Astrocyte of the cerebellum (primary cell): ENCODE measurements around the gene CCDC82.
A peak's percentile ranks its signal among the peaks of the same experiment; 100 is the strongest.

Experiments used
- DNase-seq: peaks from one replicate; pipeline ENCODE4 v3.0.0-alpha.2; 2011; ENCODE audit warnings: low read depth
- H3K4me3 ChIP-seq: 2 replicates; pipeline ENCODE4 v1.5.1; 2011; ENCODE audit warnings: mild to moderate bottlenecking, low read depth, low read length, moderate library complexity
- CTCF ChIP-seq: IDR thresholded peaks from 2 replicates; pipeline ENCODE4 v1.5.1; 2012; ENCODE audit warnings: low read length, low read depth, moderate library complexity, mild to moderate bottlenecking; ENCODE audit errors: missing control alignments
- in situ Hi-C: cut with HindIII; loops from 2 replicates; pipeline ENCODE4 v1.10.0; 2017; ENCODE audit warnings: low sequenced_read_pairs

CCDC82 gene

GRCh38 chr11:96342961-96343711 lies 46.6 kb downstream of the CCDC82 start, which contains the start of gene MAML2:
TSS of gene MAML2 (minus strand) at chr11:96343195. CDS start at chr11:96341895, 1,300 bp downstream.
- in situ Hi-C loops = no loop called here
- peak; percentile 87 for TF ChIP-seq CTCF
- peak within 1 kb of the TSS; percentile 81 for H3K4me3 ChIP-seq
- peak; percentile 86 for DNase-seq

GRCh38 chr11:96342014-96342960 lies 47.4 kb downstream of the CCDC82 start:
- TF ChIP-seq CTCF = no peak
- in situ Hi-C loops = no loop called here
- H3K4me3 ChIP-seq = peak overlapping the region; percentile 81
- DNase-seq = no peak

GRCh38 chr11:96341211-96342013 lies 48.3 kb downstream of the CCDC82 start:
- DNase-seq = no peak
- peak; percentile 56 for TF ChIP-seq CTCF
- in situ Hi-C loops = no loop called here
- peak overlapping the region; percentile 81 for H3K4me3 ChIP-seq

GRCh38 chr11:96340555-96340885 lies 49.2 kb downstream of the CCDC82 start:
- H3K4me3 ChIP-seq = peak overlapping the region; percentile 81

GRCh38 chr11:96339706-96340554 lies 49.8 kb downstream of the CCDC82 start:
- in situ Hi-C loops = loop anchor here (5.0 kb wide), 2 partner anchors 53 to 103 kb away; no protein-coding TSS in a partner anchor
- H3K4me3 ChIP-seq = peak overlapping the region; percentile 81
- TF ChIP-seq CTCF = no peak
- no peak for DNase-seq

More at GRCh38 chr11:96340555-96340885, 49.2 kb downstream of the CCDC82 start:
- no peak for DNase-seq
- in situ Hi-C loops = no loop called here
- TF ChIP-seq CTCF = peak; percentile 4
